ENCODE data around the gene MLF2.
"Not testable (repeated sequence)": the region's sequence is repeated elsewhere in the genome, so short reads cannot be mapped to it uniquely, and the experiment has no call there.

MLF2 gene

GRCh38 chr12:6765048-6765633, 12.2 kb upstream of the MLF2 start:
- DNase-seq (ENCODE audit: low read depth), result no peak

- peak; percentile 99 for DNase-seq (ENCODE audit: low read depth)
Measured at GRCh38 chr12:6764011-6764828, 11.3 kb upstream of the MLF2 start.

DNA sequence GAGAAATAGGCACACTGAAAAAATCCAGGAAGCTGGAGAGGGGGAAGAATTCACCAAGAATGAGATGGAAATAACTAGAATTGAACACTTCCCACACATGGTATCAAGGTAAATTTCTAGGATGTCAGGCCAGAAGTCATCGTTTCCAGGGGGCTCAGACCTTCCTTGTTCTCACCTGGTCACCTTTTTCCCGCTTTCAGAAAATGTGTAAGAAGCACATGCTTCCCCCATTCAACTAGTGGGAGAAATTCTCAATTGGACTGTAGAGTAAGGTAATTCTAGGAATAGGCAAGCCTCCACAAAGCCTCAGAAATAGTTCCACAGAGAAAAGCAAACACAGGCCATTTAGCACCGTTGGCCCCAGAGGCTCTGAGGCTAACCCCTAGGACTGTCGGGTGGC, 10.4 kb upstream of the MLF2 start:
- DNase-seq (ENCODE audit: low read depth), result no peak

DNA sequence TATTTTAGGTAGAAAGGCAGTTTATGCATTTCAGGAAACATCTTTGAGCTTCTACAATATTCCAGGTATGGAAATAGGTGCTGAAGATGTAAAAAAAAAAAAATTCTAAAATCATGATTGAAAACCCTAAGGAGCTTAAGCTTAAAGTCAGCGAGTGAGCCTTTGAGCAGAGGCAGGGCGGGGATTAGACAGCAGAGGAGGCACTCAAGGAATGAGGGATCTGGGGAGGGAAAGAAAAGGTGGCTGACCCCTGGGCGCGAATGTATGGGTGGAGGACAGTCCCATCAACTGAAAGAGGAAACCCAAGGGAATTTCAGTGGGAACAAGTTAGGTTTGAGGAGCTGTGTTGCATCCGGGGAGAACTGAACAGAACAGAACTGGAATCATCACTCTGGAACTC, 6.8 kb upstream of the MLF2 start:
- DNase-seq (ENCODE audit: low read depth), result no peak

- DNase-seq (ENCODE audit: low read depth), result no peak
Measured at GRCh38 chr12:6758506-6759095, 5.7 kb upstream of the MLF2 start.

- no peak for DNase-seq (ENCODE audit: low read depth)
Measured at GRCh38 chr12:6757028-6757690, 4.2 kb upstream of the MLF2 start.

GRCh38 chr12:6754411-6754810, 1.5 kb upstream of the MLF2 start:
- no peak for DNase-seq (ENCODE audit: low read depth)

GRCh38 chr12:6753772-6754356, 923 bp upstream of the MLF2 start:
- no peak for DNase-seq (ENCODE audit: low read depth)

GRCh38 chr12:6752167-6752920, 597 bp downstream of the MLF2 start:
- peak; percentile 57 for DNase-seq (ENCODE audit: low read depth)

DNA sequence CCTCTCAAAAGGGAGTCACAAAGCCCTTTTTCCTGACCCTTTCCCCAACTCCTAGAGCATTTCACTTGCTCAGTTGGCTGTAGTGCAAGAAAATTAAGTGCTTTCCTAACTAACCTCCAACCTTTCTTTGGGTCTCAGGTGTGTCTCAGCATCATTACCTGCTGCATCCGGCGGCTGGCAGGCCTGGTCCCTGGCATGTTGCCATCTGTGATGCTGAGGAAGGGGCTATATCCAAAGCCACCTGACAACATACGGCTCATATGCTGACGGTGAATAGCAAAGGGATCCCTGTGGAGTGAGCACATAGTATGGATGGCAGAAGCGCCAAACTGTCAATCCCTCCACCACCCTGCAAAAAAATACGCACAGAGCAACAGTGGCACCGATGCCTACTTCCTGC, 1.2 kb downstream of the MLF2 start:
- no peak for DNase-seq (ENCODE audit: low read depth)

DNA sequence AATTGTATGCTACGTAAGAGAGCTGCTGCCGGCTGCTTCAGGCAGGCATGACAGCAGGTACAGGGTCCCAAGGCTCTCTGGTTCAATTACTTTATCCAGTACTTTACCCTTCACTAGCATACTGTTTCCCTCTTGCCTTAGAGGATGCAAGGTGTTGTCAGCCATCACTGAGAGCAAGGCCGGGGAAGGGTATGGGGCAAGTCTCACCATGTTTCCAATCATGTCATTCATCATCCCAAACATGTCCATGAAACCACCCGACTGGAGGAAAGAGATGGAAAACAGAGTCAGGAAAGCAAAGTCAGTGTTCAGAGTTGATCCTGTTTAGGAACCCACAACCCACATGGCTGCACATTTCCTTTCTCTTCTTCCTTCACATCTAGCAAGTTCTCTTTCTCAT, 2.4 kb downstream of the MLF2 start:
- DNase-seq (ENCODE audit: low read depth), result no peak

DNA sequence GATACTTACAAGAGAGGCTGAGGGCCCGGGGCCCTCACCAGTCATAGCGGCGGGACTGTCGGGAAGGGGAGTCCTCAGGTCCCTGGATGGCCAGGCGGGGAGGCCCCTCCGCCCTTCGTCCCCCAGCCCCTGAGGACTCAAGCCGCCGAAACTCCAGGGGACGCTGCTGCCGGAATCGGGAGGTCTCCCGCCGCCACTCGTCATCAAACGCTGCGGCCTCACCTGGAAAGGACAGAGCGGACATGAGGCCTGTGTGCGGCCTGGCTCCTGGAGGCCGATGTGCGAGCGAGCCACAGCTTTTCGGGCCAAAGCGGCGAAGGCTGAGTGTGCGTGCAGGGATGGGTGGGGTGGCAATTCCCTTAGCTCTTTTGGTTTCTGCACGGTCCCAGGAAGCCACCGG, 4.2 kb downstream of the MLF2 start:
- no peak for DNase-seq (ENCODE audit: low read depth)

DNA sequence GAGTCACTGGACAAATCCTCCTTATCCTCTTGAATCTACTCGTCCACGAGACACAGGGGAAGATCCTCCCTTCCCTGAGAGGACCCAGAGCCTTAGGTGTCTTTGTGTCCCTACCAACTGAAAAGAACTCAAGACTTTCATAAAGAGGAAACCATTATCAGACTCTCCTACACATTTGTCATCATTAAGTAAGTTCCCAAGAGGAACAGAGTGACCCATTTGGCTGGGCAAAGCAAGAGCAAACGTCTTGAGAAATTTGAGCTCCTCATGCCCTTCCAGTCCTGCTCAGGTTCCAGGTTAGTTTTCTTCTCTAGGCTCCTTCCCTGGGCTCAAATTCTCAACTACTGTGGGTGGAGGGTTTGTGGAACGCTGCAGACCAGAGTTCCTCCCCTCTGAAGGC, 5.7 kb downstream of the MLF2 start:
- DNase-seq (ENCODE audit: low read depth), result no peak

DNA sequence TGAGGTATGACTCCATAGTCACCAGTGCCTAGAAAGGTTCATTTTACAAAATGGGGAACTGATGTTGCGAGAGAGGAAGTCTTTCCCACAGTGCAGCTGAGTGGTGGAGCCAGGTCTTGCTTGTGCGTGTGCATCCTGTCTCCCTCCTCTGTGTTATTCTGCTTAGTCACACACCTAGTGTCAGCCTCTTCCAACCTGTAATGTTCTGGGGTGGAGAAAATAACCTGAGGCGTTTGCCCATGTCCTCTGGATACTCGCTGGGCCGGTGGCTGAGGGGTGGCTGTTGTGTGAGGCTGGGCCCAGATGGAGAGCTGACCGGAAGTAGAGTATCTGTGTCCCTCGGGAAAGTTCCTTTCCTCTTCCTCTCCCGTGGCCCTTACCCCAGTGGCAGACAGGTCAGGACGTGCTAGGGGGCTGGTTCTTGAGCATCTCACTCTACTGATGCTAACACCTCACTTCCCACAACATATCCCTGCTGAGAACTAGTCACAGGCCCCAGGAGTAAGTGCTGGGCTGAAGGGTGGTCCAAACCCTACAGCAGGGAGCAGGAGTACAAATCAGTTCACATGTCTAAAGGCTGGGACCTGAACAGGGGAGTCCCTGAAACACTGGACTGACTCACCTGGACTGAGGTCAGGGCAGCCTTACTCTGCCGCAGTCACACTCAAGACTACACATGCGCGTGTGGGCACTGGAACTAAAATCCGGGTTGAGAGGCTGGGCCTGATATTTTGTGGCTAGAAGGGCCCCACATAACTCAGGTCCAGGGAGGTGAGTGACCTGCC, 7.0 kb downstream of the MLF2 start:
- no peak for DNase-seq (ENCODE audit: low read depth)

DNA sequence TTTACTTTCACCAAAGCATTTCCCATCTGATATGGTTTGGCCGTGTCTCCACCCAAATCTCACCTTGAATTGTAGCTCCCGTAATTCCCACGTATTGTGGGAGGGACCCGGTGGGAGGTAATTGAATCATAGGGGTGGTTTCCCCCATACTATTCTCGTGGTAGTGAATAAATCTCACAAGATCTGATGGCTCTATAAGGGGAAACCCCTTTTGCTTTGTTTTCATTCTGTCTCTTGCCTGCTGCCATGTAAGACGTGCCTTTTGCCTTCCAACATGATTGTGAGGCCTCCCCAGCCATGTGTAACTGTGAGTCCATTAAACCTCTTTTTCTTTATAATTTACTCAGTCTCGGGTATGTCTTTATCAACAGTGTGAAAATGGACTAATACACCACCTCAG, 9.6 kb downstream of the MLF2 start:
- DNase-seq (ENCODE audit: low read depth), result not testable (repeated sequence)

- no peak for DNase-seq (ENCODE audit: low read depth)
Measured at GRCh38 chr12:6742834-6743233, 10.1 kb downstream of the MLF2 start.

GRCh38 chr12:6742080-6742479, 10.9 kb downstream of the MLF2 start:
- not testable (repeated sequence) for DNase-seq (ENCODE audit: low read depth)

GRCh38 chr12:6736754-6737153, 16.2 kb downstream of the MLF2 start:
- no peak for DNase-seq (ENCODE audit: low read depth)

- DNase-seq (ENCODE audit: low read depth), result peak; percentile 47
Measured at GRCh38 chr12:6735448-6736191, 17.3 kb downstream of the MLF2 start.
